WTC11 (cell line): ENCODE data around the gene USP47.

Experiments
- ATF2 ChIP-seq: sonication (generic); formaldehyde crosslinking; IDR thresholded peaks from 2 replicates; pipeline ENCODE4 v1.8.1; 2022; ENCODE audit warnings: low read depth, missing genetic modification reagents, borderline replicate concordance
- CBFB ChIP-seq: sonication (generic); formaldehyde crosslinking; IDR thresholded peaks from 2 replicates; pipeline ENCODE4 v1.8.1; 2022; ENCODE audit warnings: mild to moderate bottlenecking, low read depth, missing genetic modification reagents
- CDX4 ChIP-seq: fragments of 250-450 bp; sonication (Bioruptor Pico); IDR thresholded peaks from 2 replicates; pipeline ENCODE4 v1.9.0; 2021; ENCODE audit warnings: moderate library complexity, mild to moderate bottlenecking, inconsistent platforms, borderline replicate concordance
- ELF4 ChIP-seq: sonication (generic); formaldehyde crosslinking; IDR thresholded peaks from 2 replicates; pipeline ENCODE4 v1.8.1; 2022; ENCODE audit warnings: low read depth, mild to moderate bottlenecking, moderate library complexity, missing genetic modification reagents
- GABPB1 ChIP-seq: sonication (generic); formaldehyde crosslinking; IDR thresholded peaks from 2 replicates; pipeline ENCODE4 v1.8.1; 2023; ENCODE audit warnings: mild to moderate bottlenecking, missing genetic modification reagents
- NR2C2 ChIP-seq: sonication (generic); formaldehyde crosslinking; IDR thresholded peaks from 2 replicates; pipeline ENCODE4 v1.8.0; 2022; ENCODE audit warnings: mild to moderate bottlenecking, missing genetic modification reagents
- RORB ChIP-seq: fragments of 250-450 bp; sonication (Bioruptor Pico); IDR thresholded peaks from 2 replicates; pipeline ENCODE4 v1.9.0; 2021; ENCODE audit warnings: mild to moderate bottlenecking
- ZBTB21 ChIP-seq: sonication (generic); formaldehyde crosslinking; IDR thresholded peaks from 2 replicates; pipeline ENCODE4 v1.8.1; 2023; ENCODE audit warnings: mild to moderate bottlenecking, missing genetic modification reagents, borderline replicate concordance
- ZBTB43 ChIP-seq: sonication (generic); formaldehyde crosslinking; IDR thresholded peaks from 2 replicates; pipeline ENCODE4 v1.8.1; 2023; ENCODE audit warnings: mild to moderate bottlenecking, missing genetic modification reagents
- ZNF232 ChIP-seq: sonication (generic); formaldehyde crosslinking; IDR thresholded peaks from 2 replicates; pipeline ENCODE4 v1.8.0; 2022; ENCODE audit warnings: mild to moderate bottlenecking, missing genetic modification reagents
- ZNF263 ChIP-seq: sonication (generic); formaldehyde crosslinking; IDR thresholded peaks from 2 replicates; pipeline ENCODE4 v1.8.1; 2022; ENCODE audit warnings: low read depth, mild to moderate bottlenecking, moderate library complexity, missing genetic modification reagents
- ZNF416 ChIP-seq: fragments of 250-450 bp; sonication (Bioruptor Pico); IDR thresholded peaks from 2 replicates; pipeline ENCODE4 v1.9.0; 2021; ENCODE audit warnings: mild to moderate bottlenecking, inconsistent platforms
- TF ChIP-seq, protein P1 (sequence below): fragments of 200-600 bp; IDR thresholded peaks from 2 replicates; pipeline ENCODE4 v1.8.0; 2022; ENCODE audit warnings: antibody characterized with exemption
- TF ChIP-seq, protein P2 (sequence below): sonication (generic); formaldehyde crosslinking; IDR thresholded peaks from 2 replicates; pipeline ENCODE4 v1.8.1; 2023; ENCODE audit warnings: mild to moderate bottlenecking, missing genetic modification reagents, borderline replicate concordance

GRCh38 chr11:11923828-11924227 is 82.1 kb downstream of the USP47 start:
- TF ChIP-seq ZNF416 (CRISPR knock-in tag): no peak
- no peak for TF ChIP-seq CBFB
- TF ChIP-seq, protein P1, sequence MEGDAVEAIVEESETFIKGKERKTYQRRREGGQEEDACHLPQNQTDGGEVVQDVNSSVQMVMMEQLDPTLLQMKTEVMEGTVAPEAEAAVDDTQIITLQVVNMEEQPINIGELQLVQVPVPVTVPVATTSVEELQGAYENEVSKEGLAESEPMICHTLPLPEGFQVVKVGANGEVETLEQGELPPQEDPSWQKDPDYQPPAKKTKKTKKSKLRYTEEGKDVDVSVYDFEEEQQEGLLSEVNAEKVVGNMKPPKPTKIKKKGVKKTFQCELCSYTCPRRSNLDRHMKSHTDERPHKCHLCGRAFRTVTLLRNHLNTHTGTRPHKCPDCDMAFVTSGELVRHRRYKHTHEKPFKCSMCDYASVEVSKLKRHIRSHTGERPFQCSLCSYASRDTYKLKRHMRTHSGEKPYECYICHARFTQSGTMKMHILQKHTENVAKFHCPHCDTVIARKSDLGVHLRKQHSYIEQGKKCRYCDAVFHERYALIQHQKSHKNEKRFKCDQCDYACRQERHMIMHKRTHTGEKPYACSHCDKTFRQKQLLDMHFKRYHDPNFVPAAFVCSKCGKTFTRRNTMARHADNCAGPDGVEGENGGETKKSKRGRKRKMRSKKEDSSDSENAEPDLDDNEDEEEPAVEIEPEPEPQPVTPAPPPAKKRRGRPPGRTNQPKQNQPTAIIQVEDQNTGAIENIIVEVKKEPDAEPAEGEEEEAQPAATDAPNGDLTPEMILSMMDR: no peak
- TF ChIP-seq ZBTB21 (CRISPR knock-in tag): no peak
- TF ChIP-seq ZNF263 (CRISPR knock-in tag): no peak
- TF ChIP-seq GABPB1: no peak
- no peak for TF ChIP-seq ZBTB43 (CRISPR knock-in tag)
- TF ChIP-seq ELF4 (CRISPR knock-in tag): no peak
- TF ChIP-seq, protein P2, sequence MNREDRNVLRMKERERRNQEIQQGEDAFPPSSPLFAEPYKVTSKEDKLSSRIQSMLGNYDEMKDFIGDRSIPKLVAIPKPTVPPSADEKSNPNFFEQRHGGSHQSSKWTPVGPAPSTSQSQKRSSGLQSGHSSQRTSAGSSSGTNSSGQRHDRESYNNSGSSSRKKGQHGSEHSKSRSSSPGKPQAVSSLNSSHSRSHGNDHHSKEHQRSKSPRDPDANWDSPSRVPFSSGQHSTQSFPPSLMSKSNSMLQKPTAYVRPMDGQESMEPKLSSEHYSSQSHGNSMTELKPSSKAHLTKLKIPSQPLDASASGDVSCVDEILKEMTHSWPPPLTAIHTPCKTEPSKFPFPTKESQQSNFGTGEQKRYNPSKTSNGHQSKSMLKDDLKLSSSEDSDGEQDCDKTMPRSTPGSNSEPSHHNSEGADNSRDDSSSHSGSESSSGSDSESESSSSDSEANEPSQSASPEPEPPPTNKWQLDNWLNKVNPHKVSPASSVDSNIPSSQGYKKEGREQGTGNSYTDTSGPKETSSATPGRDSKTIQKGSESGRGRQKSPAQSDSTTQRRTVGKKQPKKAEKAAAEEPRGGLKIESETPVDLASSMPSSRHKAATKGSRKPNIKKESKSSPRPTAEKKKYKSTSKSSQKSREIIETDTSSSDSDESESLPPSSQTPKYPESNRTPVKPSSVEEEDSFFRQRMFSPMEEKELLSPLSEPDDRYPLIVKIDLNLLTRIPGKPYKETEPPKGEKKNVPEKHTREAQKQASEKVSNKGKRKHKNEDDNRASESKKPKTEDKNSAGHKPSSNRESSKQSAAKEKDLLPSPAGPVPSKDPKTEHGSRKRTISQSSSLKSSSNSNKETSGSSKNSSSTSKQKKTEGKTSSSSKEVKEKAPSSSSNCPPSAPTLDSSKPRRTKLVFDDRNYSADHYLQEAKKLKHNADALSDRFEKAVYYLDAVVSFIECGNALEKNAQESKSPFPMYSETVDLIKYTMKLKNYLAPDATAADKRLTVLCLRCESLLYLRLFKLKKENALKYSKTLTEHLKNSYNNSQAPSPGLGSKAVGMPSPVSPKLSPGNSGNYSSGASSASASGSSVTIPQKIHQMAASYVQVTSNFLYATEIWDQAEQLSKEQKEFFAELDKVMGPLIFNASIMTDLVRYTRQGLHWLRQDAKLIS: no peak
- no peak for TF ChIP-seq ZNF232
- TF ChIP-seq NR2C2 (CRISPR knock-in tag): no peak
- TF ChIP-seq RORB (CRISPR knock-in tag): no peak
- no peak for TF ChIP-seq CDX4 (CRISPR knock-in tag)
- no peak for TF ChIP-seq ATF2 (CRISPR knock-in tag)
